Skeletal muscle tissue (tissue), 4 donors: ENCODE data around the gene KCNAB3. TPM values are rescaled to one million over a fixed set of nuclear protein-coding genes. Genes with fewer than 3 reads are reported as not detected.
"Not testable (repeated sequence)": the region's sequence is repeated elsewhere in the genome, so short reads cannot be mapped to it uniquely, and the experiment has no call there.

ENCODE experiments used
- H3K27ac ChIP-seq: one replicate; pipeline ENCODE4 v1.7.0; 2013; ENCODE audit warnings: mild to moderate bottlenecking, low read depth, low read length, inconsistent platforms
- H3K27me3 ChIP-seq, 3 donors: one replicate each; pipeline ENCODE4 v1.7.0; 2013; ENCODE audit warnings: low read length in 3 of 3; ENCODE audit not compliant: control insufficient read depth in 3 of 3, insufficient read depth in 3 of 3
- H3K36me3 ChIP-seq, 3 donors: one replicate each; pipeline ENCODE4 v1.7.0; 2013; ENCODE audit warnings: low read length in 3 of 3; ENCODE audit not compliant: control insufficient read depth in 3 of 3, insufficient read depth in 3 of 3
- H3K4me1 ChIP-seq, 3 donors: one replicate each; pipeline ENCODE4 v1.7.0; 2013; ENCODE audit warnings: low read length in 3 of 3, mild to moderate bottlenecking in 3 of 3; ENCODE audit not compliant: control insufficient read depth in 3 of 3, insufficient read depth in 3 of 3
- H3K4me3 ChIP-seq, 3 donors: one replicate each; pipeline ENCODE4 v1.7.0; 2013; ENCODE audit warnings: low read length in 3 of 3
- H3K9ac ChIP-seq, 3 donors: one replicate each; pipeline ENCODE4 v1.7.0; 2013; ENCODE audit warnings: low read length in 3 of 3, mild to moderate bottlenecking in 3 of 3, moderate library complexity in 2 of 3, low read depth in 1 of 3
- H3K9me3 ChIP-seq, 3 donors: one replicate each; pipeline ENCODE4 v1.7.0; 2013; ENCODE audit warnings: low read length in 3 of 3; ENCODE audit not compliant: control insufficient read depth in 3 of 3
- total RNA-seq: library from RNA; depleted of rRNA; stranded (reverse); fragments of >200 nt; gene quantifications from one replicate; pipeline ENCODE4 v1.2.3, GENCODE V29; 2014
- donor health status: Osteomylitis.

KCNAB3 gene
- total RNA-seq, 1 donor from 2014 or later, result 0.52 TPM

- Histone ChIP-seq H3K4me3 (no peak overlapping the region), H3K36me3 (no peaks in the 10 kb centered on the region), H3K9me3 (no peaks in the 10 kb centered on the region), H3K9ac (no peak overlapping the region), H3K4me1 (no peaks in the 10 kb centered on the region), H3K27me3 (peaks cover 0 to 15% (median 8%) of the 10 kb centered on the region in 3 donors), H3K27ac (no peak overlapping the region)
These were observed 30.0 kb upstream of the KCNAB3 start for GRCh38 chr17:7959503-7960253.

GRCh38 chr17:7956228-7956965 is 26.7 kb upstream of the KCNAB3 start:
- no peaks in the 10 kb centered on the region for H3K36me3 ChIP-seq
- H3K4me1 ChIP-seq, result no peaks in the 10 kb centered on the region
- H3K27ac ChIP-seq, result no peak overlapping the region
- H3K4me3 ChIP-seq, result no peak overlapping the region
- no peaks in the 10 kb centered on the region for H3K9me3 ChIP-seq
- peaks cover 0 to 9% (median 8%) of the 10 kb centered on the region in 3 donors for H3K27me3 ChIP-seq
- H3K9ac ChIP-seq, result no peak overlapping the region

GRCh38 chr17:7955414-7956227 is 26.0 kb upstream of the KCNAB3 start:
- Histone ChIP-seq H3K9ac (no peak overlapping the region), H3K36me3 (no peaks in the 10 kb centered on the region), H3K4me1 (no peaks in the 10 kb centered on the region), H3K27me3 (peaks cover 0 to 6% (median 6%) of the 10 kb centered on the region in 3 donors), H3K4me3 (no peak overlapping the region), H3K9me3 (no peaks in the 10 kb centered on the region), H3K27ac (no peak overlapping the region)

- not testable (repeated sequence) for H3K27ac ChIP-seq, H3K9me3 ChIP-seq, H3K9ac ChIP-seq, H3K4me1 ChIP-seq, H3K27me3 ChIP-seq, H3K4me3 ChIP-seq
- H3K36me3 ChIP-seq, result peaks cover 8 to 13% (median 10%) of the 10 kb centered on the region in 3 donors
These were observed 23.6 kb upstream of the KCNAB3 start for GRCh38 chr17:7953266-7953665.

GRCh38 chr17:7951143-7951792 is 21.6 kb upstream of the KCNAB3 start:
- Histone ChIP-seq H3K9ac (no peak overlapping the region), H3K4me3 (no peak overlapping the region), H3K9me3 (no peaks in the 10 kb centered on the region), H3K27me3 (no peaks in the 10 kb centered on the region), H3K4me1 (no peaks in the 10 kb centered on the region), H3K36me3 (peaks cover 24 to 28% (median 27%) of the 10 kb centered on the region in 3 donors), H3K27ac (no peak overlapping the region)

DNA sequence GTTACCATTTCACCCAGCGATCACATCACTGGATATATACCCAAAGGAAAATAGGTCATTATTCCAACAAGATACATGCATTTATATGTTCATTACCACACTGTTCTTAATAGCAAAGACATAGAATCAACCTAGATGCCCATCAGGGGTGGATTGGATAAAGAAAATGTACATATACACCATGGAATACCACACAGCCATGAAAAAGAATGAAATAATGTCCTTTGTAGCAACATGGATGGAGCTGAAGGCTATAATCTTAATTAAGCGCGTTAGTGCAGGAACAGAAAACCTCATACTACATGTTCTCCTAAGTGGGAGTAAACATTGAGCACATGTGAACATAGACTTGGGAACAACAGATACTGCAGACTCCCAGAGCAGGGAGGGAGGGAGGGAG is 20.9 kb upstream of the KCNAB3 start:
- Histone ChIP-seq H3K27ac (no peak overlapping the region), H3K27me3 (no peaks in the 10 kb centered on the region), H3K4me1 (no peaks in the 10 kb centered on the region), H3K9me3 (no peaks in the 10 kb centered on the region), H3K36me3 (peaks cover 31 to 35% (median 34%) of the 10 kb centered on the region in 3 donors), H3K4me3 (no peak overlapping the region), H3K9ac (no peak overlapping the region)

DNA sequence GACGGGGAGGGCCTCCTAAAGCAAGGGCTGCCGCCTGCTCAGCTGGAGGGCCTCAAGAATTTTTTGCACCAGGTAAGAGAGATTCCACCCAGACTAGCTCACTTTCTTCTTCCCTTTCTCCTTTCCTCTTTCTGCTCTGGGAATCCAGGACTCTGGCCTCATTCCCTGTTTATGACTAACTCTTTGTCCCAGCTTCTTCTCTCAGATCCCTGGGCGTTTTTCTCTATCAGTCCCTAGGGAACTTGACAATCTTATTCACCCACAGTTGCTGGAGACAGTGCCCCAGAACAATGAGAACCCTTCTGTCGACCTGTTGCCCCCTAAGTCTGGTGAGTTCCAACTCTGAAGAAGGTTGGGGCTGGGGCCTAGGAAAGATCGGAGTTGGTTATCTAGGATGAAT is 18.0 kb upstream of the KCNAB3 start:
- Histone ChIP-seq H3K4me3 (no peak overlapping the region), H3K36me3 (peaks cover 53 to 60% (median 59%) of the 10 kb centered on the region in 3 donors), H3K9ac (no peak overlapping the region), H3K27ac (no peak overlapping the region), H3K9me3 (no peaks in the 10 kb centered on the region), H3K4me1 (no peaks in the 10 kb centered on the region), H3K27me3 (no peaks in the 10 kb centered on the region)

DNA sequence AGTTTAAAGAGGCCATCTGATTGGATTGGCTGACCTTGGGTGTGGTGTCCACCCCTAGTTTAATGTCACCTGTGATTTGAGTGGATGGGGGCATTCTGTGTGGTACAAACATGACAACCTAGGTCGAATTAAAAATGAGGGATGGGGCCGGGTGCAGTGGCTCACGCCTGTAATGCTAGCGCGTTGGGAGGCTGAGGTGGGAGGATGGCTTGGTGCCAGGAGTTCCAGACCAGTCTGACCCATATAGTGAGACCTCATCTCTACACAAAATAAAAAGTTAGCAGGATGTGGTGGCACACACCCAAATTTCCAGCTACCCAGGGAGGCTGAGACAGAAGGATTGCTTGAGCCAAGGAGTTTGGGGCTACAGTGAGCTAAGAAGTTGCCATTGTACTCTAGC is 16.8 kb upstream of the KCNAB3 start:
- Histone ChIP-seq H3K9me3 (no peaks in the 10 kb centered on the region), H3K27me3 (no peaks in the 10 kb centered on the region), H3K9ac (no peak overlapping the region), H3K4me1 (no peaks in the 10 kb centered on the region), H3K4me3 (no peak overlapping the region), H3K36me3 (peaks cover 55 to 66% (median 60%) of the 10 kb centered on the region in 3 donors), H3K27ac (no peak overlapping the region)

GRCh38 chr17:7945651-7946050 is 16.0 kb upstream of the KCNAB3 start:
- H3K36me3 ChIP-seq, result peaks cover 59 to 68% (median 62%) of the 10 kb centered on the region in 3 donors
- no peak overlapping the region for H3K27ac ChIP-seq
- H3K4me1 ChIP-seq, result no peaks in the 10 kb centered on the region
- H3K4me3 ChIP-seq, result no peak overlapping the region
- H3K27me3 ChIP-seq, result no peaks in the 10 kb centered on the region
- H3K9ac ChIP-seq, result no peak overlapping the region
- H3K9me3 ChIP-seq, result no peaks in the 10 kb centered on the region
